NCI-H1092 (cell line): ENCODE results near the gene CHTOP.
"Not testable (repeated sequence)": the region's sequence is repeated elsewhere in the genome, so short reads cannot be mapped to it uniquely, and the experiment has no call there.

Experiments used
- DNase-seq: peaks from one replicate; lab custom pipeline; 2025; lab: John Stamatoyannopoulos, UW

Gene CHTOP

DNA sequence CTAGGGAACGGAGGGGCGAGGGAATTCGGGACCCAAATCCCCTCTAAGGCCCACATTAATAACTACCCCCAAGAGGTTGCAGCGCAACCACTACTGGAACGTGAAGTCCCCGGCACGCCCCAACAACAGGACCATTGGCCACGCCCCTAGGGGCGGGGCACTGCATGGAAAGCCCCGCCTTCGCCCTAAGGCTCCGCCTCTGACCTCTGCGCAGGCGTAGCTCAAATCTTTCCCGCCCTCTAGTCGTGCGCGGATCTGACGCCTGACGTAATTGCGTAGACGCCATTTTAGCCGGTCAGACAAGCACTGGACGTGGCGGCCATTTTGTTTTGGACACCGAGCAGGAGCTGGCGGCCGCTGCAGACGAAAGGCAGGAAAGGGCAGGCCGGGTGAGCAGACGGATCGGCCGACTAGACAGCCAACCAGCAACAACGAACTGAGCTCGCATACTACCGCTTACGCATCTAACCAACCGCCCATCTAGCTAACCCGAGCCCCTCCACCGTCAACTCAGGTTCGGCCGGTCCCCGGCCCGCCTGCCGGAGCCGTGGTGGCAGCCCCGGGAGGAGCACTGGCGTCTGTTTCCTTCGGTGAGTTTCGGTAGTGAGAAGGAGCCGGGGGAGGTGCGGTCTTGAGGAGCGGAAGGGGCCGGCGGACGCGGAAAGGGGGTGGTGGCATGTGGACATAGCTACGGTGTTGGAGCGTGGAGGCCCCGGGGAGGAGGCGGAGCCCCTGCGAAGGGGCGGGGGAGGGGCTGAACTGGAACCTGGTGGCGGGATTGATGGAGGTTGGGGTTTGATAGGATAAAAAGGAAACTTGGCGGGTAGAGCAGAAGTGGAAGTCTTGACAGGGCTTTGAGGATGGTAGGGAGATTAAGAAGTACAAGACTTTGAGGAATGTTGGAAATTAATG, at the start of gene CHTOP:
Gene CHTOP, plus strand, starts transcription at position 313 of the 912 bp plus-strand sequence. CDS start 2,523 bp downstream, outside the sequence.
- DNase-seq, result peak; percentile 99

- DNase-seq, result no peak
Measured at GRCh38 chr1:153585006-153585405, 48.9 kb upstream of the CHTOP start.

- DNase-seq, result no peak
Measured at GRCh38 chr1:153586347-153586746, 47.5 kb upstream of the CHTOP start.

GRCh38 chr1:153587314-153587713, 46.6 kb upstream of the CHTOP start:
- DNase-seq, result no peak

DNA sequence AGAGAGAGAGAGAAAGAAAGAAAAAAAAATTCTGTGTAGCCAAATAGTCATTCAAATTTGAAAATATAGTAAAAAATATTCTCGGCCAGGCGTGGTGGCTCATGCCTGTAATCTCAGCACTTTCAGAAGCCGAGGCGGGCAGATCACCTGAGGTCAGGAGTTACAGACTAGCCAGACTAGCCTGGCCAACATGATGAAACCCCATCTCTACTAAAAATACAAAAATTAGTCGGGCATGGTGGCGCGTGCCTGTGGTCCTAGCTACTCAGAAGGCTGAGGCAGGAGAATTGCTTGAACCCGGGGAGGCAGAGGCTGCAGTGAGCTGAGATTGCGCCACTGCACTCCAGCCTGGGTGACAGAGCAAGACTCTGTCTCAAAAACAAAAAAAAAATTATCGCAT, 45.8 kb upstream of the CHTOP start:
- DNase-seq, result not testable (repeated sequence)

GRCh38 chr1:153588482-153588881, 45.4 kb upstream of the CHTOP start:
- DNase-seq, result no peak

- no peak for DNase-seq
Measured at GRCh38 chr1:153592748-153593147, 41.1 kb upstream of the CHTOP start.

- DNase-seq, result no peak
Measured at GRCh38 chr1:153597206-153597605, 36.7 kb upstream of the CHTOP start.

GRCh38 chr1:153598309-153599172, 35.3 kb upstream of the CHTOP start:
- DNase-seq, result peak; percentile 47

GRCh38 chr1:153599847-153600246, 34.0 kb upstream of the CHTOP start:
- DNase-seq, result no peak

- DNase-seq, result no peak
Measured at GRCh38 chr1:153602749-153603148, 31.1 kb upstream of the CHTOP start.

DNA sequence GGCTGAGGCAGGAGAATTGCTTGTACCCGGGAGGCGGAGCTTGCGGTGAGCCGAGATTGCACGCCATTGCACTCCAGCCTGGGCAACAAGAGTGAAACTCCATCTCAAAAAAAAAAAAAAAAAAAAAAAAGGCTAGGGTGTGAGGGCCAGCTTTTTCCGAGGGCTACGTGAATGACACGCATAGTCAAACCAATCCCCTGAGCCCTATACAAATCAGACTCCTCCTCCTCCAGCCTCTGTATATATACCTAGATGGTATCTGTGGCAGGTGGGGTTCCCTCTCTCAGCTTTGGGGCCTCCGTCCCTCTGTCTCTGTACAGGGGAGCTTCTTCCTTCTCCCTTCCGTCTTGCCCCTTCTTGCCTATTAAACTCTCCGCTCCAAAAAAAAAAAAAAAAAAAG, 27.7 kb upstream of the CHTOP start:
- no peak for DNase-seq

- no peak for DNase-seq
Measured at GRCh38 chr1:153607381-153607780, 26.5 kb upstream of the CHTOP start.

GRCh38 chr1:153608089-153608682, 25.7 kb upstream of the CHTOP start:
- DNase-seq, result no peak

- no peak for DNase-seq
Measured at GRCh38 chr1:153608742-153609584, 24.9 kb upstream of the CHTOP start.

DNA sequence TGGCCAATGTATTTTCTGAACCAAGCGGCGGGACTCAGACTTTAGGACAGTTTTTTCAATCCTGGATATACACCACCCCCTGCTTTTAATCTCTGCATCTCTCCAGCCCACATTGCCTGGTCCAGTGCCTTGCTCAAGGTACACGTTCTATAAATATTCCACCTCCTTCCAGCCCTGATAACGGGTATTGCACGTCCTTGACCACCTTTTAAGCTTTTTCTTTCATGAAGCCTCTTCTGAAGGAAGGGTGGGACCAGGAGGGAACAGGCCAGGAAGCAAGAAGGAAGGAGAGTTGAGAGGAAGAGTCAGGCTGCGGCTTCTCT, 24.3 kb upstream of the CHTOP start:
- DNase-seq, result no peak

DNA sequence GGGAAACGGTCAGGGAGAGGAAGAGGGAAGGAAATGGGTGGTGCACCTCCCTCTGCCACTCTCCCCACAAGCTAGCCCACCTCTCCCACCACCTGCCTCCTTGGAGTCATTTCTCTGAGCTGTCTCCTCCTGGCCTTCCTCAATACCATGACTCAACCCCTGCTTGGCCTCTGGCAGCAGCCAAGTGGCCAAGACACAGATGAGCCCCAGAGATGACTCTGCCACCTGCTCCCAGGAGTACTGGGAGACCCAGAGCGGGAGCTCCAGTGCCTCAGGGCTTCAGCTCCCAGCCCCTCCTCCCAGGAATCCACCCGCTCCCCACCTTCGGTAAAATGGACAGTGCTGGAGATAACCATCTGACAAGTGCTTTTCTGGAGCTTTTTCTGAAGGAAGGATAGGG, 23.5 kb upstream of the CHTOP start:
- DNase-seq, result no peak

DNA sequence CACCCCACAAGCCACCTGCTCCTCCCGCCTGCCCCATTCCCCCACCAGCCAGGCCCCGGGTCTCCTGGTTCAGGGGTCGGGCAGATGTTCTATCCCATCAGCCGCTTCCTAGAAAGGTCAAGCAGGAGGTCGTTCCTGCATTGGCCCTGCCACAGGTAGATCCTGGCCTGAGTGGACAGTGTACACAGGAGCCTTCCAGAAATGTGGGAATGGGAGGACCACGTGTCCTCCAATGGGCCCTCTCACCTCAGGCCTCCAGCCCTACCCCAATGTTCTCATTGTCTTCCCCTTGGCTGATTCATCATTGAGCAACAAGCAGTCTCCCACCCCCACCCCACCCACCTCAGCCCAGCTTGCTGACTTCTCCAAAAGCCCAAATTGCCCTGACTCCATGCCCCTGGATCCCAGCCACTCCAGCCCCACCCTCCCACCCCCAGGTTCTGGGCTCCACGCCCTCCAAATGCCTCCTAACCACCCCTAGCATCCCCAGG, 23.0 kb upstream of the CHTOP start:
- no peak for DNase-seq

DNA sequence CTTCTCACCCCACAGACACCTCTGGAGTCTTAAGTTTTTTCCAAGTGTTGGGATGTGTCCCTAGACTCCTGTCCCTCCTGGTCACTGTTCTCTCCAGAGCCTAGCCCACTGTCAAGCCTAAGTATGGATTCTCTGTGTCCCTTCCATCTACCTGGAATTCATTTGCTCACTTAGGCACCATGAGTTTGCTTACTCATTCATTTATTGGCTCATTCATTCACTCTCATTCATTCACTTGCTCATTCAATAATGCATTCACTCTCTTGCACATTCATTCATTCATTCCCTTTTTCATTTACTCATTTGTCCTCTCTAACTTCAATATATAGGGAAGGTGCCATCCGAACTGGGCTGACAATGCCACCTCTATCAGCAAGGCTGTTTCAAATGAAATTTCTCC, 22.5 kb upstream of the CHTOP start:
- no peak for DNase-seq

- DNase-seq, result no peak
Measured at GRCh38 chr1:153612111-153612754, 21.6 kb upstream of the CHTOP start.

- no peak for DNase-seq
Measured at GRCh38 chr1:153612755-153613331, 21.0 kb upstream of the CHTOP start, which contains the start of gene S100A16. Gene S100A16 (minus strand): TSS chr1:153613137. CDS start chr1:153608151, 4,986 bp downstream.
